Measurements from ENCODE around the gene MTHFSD.

The MTHFSD gene

GRCh38 chr16:86546638-86547013 is 8.4 kb downstream of the MTHFSD start:
- DNase-seq, result no peak

- DNase-seq, result no peak
These were observed 8.9 kb downstream of the MTHFSD start for GRCh38 chr16:86545954-86546637.

DNA sequence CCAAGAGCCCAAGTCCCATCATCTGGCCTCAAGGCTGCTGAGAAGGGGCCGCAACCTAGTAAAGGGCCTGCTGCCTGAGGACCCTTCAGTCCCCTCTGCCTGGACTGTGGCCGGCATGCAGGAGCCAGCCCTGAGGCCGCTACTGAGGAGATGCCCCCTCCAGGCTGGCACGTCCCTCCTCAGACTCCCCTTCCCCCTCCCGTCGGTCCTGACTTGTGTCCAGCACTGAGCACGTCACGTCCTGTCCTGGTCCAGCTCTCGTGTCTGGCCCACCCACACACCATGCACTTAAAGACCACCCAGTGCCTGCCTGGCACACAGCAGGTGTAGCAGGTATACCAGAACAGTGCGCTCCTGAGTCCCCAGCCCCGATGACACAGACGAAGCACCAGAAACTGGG is 9.6 kb downstream of the MTHFSD start:
- DNase-seq, result no peak

GRCh38 chr16:86542756-86543750 is 12.0 kb downstream of the MTHFSD start:
- DNase-seq, result no peak

GRCh38 chr16:86541560-86541959 is 13.5 kb downstream of the MTHFSD start:
- no peak for DNase-seq

- no peak for DNase-seq
These were observed 14.1 kb downstream of the MTHFSD start for GRCh38 chr16:86540894-86541293.

- DNase-seq, result no peak
These were observed 16.7 kb downstream of the MTHFSD start for GRCh38 chr16:86538196-86538780.

- no peak for DNase-seq
These were observed 17.5 kb downstream of the MTHFSD start for GRCh38 chr16:86537486-86537885.

DNA sequence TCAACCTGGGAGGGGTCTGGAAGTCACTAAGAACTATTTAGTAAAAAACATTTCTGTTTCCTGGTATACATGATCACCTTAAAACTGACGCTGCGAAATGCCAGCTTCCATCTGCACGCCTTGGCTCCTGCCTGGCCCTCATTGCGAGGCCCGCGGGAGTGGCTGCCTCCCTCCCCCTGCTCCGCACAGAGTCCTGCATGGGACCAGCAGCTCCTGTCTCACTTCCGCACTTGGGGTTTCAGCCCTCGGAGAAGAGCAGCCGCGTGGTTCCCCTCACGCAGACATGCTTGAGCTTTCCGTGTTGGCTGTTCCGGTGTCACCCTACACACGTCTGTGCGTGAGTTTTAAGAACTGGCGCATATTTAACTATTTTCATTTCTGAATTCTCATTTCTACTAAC is 18.4 kb downstream of the MTHFSD start:
- DNase-seq, result no peak

- DNase-seq, result no peak
These were observed 20.0 kb downstream of the MTHFSD start for GRCh38 chr16:86534779-86535615.

DNA sequence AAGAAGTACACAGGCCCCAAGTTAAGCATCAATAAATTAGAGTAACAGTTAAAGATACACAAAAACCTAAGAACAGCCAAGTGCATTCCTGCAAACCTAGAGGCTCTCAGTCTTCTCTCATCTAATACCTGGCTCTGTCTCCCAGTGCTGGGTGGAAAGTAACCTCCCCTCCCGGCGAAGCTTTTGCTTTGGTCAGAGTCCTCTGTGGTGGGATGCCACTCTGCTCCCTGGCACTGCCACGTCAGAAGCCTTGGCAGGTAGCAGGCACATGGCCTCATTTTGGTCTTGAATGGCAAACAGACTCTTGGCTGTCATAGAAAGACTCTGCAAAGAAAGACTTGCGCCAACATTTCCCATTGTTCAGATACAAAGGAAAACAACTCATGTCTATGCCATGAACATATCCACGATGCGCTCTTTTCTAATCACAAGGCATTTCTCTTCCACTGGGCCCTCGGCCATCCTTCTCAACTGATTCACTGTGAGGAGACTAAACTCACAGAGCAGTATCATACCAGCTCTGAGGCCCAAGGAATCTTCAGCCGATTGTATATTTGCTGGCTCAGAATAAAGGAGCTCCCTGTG is 21.2 kb downstream of the MTHFSD start:
- DNase-seq, result no peak

DNA sequence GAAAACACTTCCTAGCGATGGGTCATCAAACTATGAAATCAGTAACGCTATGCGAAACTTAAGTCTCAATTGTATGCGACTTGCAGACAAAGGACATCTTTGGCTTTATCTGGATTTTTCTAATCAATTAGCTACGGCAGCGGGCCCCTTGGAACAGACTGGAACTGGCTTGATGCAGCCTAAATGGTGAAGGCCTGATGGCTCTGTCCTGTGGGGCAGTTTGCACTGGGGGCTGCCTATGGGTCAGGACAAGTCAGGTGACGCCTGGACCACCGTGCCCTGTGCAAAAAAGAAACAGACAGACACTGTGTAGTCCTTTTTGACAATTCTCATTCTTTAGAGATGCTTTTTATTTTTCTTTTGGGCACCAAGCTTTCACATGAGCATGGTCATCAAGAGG is 22.0 kb downstream of the MTHFSD start:
- DNase-seq, result no peak

DNA sequence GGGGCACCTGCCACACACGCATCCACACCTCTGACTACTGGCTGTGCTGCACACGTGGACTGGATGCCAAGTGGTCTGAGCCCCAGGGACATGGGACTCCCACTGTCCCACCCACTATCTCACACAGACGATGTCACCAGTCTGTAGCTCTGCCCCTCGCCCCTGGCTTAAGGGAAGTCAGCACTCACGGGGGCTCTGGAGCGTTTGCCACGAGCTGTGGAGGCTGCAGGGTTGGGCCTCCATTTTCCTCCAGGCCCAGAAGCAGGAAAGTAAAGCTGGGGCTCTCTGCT is 22.6 kb downstream of the MTHFSD start:
- DNase-seq, result no peak

DNA sequence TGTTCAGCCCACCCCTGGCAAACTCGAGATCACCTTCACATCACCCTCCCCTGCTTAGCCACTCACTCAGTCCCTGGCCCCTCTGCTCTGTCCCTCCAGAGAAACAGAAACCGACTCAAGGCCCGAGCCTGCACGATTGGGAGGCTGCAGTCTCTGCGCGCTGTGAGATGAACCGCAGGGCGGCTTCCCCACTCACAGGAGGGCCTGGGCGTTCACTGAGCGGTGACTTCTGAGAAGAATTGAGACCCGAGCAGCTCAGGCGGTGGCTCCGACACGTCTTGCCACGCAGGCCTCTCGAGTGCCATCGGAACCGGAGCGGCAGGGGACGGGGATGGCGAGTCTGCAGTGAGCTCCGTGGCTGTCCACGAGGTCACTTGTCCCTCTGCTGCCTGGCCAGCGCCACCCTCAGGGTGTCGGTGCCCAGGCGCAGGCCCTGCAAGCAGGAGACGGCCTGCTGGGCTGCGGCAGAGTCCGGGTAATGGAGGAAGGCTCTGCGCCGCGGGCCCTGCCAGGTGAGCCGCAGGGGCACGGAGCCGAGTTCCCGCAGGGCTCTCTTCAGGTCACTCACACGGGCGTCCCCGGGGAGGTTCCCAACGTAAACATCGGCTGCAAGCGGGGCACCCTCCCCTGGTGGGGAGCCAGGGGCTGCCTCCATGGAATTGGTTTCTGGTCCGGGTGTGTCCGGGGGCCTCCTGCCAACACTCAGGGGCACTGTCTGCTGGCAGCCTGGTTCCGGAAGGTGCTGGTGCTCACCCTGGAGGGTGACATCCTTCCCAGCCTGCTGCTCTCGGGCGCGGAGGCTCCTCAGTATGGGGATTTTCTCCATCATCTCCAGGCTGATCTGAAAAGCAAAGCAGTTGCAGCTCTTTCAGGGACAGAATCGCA is 23.2 kb downstream of the MTHFSD start:
- no peak for DNase-seq

DNA sequence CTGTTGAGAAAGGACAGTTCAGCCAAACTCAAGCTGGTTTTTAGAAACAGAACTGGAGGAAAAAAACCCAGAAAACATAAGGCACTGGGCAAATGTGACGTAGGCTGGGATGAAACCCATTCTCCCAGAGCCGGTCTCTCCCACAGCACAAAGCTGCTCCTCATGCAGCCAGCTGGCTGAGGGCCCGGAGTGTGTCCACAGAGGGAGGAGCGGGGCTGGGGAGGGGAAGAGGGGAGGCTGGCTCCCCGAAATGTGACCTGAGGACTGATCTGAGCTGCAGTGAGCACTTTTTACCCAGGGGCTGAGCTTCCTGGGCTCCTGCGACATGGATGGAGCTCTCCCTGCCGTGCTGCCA is 23.9 kb downstream of the MTHFSD start:
- no peak for DNase-seq

DNA sequence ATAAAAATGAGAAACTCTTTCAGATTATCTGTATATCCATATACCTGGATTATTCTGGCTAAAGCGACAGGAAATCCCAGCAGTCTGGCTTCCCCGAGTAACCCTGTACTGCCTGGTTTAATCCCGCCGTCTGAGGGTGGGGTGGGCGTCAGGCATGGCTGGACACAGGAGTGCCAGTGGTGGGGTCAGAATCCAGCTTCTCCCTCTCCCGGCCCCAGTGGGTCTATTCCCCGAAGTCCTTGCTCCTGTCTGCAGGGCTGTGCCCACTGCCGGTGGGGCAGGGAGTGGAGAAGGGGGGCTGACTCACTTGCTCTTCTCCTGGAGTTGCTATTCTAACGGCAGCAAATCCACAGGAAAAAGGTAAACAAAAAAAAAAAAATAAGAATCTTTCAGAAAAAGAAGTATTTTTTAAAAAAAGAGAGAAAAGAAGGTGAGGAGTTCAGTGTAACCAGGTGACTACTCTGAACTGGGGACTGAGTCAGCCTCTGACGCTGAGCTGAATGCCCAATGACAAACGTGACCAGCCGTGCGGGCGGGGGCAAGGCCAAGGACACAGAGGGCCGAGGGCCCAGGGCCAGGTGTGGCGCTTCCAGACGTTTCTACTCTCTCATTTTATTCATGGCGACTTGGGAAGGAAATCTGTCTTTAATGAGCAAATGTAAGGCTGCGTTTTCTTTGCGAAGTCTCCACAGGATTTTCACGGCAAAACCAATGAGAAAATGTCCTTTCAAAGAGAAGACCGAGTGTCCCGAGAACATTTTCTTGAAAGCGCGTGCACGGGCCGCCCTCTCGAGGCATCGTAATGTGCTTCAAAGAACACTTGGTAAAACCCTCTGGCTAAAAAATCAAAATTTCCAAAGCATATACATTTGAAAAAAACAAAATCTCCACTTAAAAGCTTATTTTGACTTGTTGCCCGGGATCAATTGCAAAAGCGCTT is 24.5 kb downstream of the MTHFSD start:
- no peak for DNase-seq

GRCh38 chr16:86529160-86529559 is 25.9 kb downstream of the MTHFSD start:
- DNase-seq, result no peak

DNA sequence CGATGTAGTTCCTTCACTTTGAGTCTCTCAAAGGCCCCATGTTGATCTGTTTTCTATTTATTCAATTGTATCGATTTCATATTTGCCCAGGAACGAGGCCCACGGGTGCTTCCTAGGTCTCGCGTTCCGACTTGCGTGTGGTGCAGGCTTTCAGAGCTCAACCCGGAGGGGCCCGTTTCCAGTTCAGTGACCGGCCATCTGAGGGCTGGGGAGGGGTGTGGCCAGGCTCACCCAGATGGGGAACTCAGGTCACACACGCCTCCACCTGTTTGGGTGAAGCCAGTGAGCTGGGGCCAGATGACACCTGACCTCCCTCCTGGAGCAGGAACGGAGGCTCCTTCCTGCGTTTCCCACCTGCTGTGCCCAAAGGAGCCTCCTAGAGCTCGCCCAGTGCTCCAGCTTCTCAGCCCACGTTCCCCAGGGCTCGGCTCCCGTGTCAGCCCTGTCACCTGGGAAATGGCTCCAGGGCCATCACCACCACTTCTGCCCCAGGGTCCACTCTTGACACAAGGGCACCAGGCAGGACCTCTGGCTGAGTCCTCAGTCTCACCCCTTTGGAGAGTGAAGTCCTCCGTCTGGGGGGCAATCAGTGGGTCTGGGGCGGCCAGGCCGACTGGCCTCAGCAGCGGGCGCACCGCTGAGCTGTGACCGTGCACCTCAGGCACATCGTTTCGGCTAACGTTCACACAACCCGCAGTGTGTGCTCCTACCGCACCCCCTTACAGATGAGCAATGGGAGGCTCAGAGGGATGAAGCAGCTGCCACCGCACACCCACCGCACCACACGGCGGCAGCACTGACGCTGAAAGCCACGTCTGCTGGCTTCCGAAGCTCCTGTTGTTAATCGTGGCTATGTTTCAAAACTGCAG is 26.7 kb downstream of the MTHFSD start:
- DNase-seq, result no peak

GRCh38 chr16:86527366-86527765 is 27.7 kb downstream of the MTHFSD start:
- no peak for DNase-seq

DNA sequence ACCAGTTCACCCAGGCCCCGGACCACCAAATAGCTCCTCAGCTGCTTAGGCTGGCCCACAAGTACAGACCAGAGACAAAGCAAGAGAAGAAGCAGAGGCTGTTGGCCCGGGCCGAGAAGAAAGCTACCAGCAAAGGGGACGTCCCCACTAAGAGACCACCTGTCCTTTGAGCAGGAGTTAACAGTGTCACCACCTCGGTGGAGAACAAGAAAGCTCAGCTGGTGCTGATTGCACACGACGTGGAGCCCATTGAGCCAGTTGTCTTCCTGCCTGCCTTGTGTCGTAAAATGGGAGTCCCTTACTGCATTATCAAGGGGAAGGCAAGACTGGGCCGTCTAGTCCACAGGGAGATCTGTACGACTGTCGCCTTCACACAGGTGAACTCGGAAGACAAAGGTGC is 29.3 kb downstream of the MTHFSD start:
- DNase-seq, result no peak
